HG03196 (cell line): Measurements from ENCODE around the gene C14orf93.
"Not testable (repeated sequence)": the region's sequence is repeated elsewhere in the genome, so short reads cannot be mapped to it uniquely, and the experiment has no call there.

Experiments used
- ATAC-seq: cut with Tn5 transposase; IDR thresholded peaks from one replicate; pipeline ENCODE4 v1.9.1; 2021; ENCODE audit not compliant: unreplicated experiment

Gene C14orf93

GRCh38 chr14:23023022-23023794, 13.3 kb upstream of the C14orf93 start:
- no peak for ATAC-seq

DNA sequence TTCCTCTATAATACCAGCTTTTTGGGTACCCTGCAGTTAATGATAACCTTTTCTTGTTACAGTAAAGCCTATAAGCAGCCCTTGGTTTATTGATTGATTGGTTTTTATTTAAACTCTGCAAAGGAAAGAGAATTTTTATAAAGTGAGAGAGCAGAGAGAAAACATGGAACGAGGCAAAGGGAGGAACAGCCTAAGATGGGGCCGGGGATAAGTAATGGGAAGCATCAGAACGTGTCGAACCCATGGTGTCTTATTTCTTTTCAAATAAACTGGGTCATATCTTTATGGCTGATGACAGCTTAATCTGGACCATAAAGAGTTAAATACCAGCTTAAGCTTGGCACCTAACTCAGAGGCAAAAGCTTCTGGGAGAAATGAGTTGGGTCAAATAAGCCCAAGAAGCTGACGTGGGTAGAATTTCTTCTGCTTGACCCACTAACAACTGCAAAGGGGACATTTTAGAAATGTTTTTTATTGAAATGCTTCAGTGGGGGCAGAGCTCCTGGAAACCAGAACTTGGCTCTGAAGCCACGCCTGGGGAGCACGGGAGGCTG, 12.0 kb upstream of the C14orf93 start:
- ATAC-seq: no peak

DNA sequence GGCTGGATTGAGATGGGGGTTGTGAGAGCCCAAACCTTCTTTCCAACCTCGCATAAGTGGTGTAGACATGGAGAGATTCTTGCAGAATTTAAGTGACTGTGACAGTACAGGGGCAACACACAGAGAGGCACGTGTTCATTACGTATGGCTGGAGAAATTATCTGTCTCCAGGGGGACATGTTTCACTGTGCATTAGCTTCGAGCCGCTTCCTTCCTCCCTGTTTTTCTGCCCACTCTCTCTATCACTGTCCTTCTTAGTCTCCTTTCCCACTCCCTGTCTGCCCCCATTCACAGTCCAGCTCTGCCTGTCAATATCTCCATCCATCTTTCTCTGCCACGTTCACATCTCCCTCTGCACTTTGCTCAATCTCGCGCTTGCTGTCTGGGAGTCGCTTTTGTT, 11.5 kb upstream of the C14orf93 start:
- no peak for ATAC-seq

- no peak for ATAC-seq
Observed at GRCh38 chr14:23020143-23021128, 10.5 kb upstream of the C14orf93 start.

DNA sequence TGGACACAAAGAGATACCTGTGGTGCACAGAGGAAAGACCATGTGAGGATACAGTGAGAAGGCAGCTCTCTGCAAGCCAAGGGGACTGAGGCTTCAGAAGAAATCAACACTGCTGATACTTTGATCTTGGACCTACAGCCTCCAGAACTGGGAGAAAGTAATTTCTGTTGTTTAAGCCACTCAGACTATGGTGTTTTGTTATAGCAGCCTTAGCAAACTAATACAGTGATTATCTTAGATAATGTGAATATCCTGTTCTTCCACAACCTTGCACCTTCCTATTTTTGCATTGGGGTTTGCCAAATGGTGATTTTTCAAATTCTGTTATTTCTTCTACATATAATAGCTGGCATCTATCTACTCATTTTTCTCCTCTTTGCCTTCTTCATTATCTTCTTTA, 8.2 kb upstream of the C14orf93 start:
- ATAC-seq: no peak

DNA sequence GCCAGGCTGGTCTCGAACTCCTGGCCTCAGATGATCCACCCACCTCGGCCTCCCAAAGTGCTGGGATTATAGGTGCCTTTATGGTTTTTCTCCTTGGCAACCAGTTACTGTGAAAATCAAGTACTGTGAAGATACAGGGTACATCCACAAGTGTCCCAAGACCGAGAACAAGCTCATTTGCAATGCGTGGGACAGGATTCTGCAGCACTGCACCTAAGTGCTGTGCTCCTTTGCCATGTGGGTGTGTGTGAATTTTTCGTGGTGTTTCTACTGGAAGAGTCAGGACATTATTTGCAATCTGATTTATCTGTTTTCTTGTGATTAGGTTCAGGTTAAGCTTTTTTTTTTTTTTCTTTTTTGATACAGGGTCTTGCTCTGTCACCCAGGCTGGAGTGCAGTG, 7.1 kb upstream of the C14orf93 start:
- no peak for ATAC-seq

DNA sequence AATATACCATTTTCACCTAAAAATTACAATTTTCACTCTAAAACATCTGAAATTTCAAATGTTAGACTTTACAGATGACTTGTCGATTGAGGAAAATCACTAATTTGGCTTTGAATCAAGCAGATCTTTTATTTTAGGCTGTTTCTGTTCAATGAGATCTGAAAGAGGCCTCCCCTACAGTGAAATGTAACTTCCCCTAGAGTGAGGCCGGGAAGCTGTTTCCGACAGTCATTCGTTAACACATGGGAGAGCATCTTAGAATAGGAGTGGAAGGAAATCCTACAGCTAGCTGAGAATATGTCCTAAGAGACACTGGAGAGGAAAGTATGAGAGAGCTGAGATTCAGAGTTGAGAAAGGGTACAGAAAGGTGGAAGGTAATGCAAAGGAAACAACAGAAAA, 5.7 kb upstream of the C14orf93 start:
- ATAC-seq: no peak

DNA sequence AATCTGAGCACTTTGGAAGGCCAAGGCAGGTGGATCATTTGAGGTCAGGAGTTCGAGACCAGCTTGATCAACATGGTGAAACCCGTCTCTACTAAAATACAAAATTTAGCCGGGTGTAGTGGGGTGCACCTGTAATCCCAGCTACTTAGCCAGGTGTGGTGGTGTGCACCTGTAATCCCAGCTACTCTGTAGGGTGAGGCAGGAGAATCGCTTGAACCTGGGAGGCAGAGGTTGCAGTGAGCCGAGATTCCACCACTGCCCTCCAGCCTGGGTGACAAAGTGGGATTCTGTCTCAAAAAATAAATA, 3.8 kb upstream of the C14orf93 start:
- ATAC-seq: not testable (repeated sequence)

DNA sequence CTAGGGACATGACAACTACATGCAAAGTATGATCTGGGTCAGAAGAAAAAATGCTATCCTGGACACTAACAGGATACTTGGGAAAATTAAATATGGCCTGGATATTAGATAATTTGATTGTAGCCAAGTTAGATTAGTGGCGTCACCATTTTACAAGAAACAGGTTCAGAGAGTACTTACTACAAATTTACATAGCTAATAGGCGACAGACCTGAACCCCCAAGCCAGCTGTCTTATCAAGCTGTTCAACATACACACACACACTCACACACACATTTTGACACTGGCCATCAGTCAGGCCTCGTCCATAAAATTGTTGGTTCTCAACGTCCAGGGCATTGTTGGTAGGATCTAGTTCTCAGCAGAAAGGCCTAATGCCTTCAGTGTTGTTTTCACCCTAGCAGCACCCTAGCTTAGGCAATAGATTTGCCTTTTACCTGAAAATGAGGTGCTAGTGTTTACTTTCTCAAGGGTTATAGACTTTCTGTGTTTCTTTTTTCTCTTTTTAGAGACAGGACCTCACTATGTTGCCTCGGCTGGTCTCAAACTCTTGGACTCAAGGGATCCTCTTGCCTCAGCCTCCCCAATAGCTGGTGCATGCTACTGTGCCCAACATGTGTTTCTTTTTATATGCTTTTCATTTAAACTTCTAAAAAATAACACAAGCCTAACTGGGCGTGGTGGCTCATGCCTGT, 3.3 kb upstream of the C14orf93 start:
- ATAC-seq: no peak

GRCh38 chr14:23009483-23009938, 432 bp downstream of the C14orf93 start:
- no peak for ATAC-seq

DNA sequence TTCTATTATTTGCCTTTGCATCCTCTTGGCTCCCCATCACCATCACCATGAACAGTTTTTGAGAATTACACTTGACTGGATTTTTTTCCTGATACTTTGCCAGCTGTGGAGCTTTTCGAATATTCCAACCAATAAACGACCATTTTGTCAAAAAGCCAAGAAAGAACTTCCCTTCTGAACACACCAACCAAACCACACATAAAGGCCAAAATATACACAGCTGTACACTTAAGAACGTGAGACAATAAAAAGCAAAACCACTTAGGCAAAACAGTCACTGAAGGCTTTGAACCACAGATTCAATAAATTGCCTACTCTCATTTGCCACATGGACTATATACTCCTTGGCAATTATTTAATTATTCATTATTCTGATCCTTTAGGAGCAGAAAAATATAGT, 1.1 kb downstream of the C14orf93 start:
- no peak for ATAC-seq

DNA sequence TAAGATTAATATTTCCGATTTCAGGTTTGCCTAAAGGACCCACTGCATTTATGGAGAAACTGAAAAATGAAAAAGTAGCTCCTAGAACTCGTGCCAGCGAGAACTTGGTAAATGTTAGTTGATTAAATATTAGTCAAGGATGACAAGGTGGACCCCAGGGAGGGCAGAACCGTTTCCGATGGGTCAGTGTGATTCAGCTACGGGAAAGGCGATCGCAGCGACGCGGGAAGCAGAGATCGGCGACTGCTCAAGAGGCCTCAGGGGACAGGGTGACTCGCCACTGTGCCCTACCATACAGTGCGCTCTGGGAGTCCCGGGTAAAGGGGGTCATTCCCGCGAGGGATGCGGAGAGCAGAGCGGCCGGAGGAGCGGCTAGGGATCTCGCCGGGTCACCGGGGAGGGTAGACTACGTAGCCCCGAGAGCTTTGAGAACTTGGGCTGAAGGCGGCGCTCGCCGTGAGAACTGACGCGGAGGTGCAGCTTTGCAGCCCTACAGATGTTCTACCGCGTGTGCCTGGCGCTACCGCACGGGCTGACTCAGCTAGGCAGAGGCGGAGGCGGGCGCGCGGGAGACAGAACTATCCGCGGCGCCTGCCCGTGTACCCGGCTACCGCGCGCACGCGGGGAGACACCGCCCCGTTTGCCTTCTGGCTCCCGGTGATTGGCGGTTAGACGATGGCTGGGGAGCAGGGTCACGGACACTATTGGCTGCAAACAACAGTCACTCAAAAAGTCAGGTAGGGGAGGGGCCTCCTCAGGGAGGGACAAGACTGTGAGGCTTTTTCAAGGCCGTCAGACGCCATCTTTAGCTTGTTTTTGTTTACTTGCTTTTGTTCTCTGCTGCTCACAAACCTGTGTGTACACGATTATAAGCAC, 3.2 kb downstream of the C14orf93 start:
- ATAC-seq: peak; percentile 88

DNA sequence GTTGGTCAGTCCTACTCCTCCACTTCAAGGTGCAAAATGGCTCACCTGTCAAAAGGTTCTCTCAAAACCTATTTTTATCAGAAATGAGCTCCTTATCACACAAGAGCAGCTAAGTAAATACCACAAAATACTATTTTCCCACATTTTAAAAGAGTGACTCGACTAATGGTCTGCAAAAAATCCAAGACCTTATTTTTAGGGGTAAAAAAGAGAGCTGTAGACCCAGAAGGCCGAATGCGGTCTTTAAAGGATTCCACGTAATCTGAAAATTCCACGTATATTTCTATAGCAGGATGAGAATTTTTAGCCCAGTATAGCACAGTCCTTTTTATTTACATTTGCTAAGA, 3.8 kb downstream of the C14orf93 start:
- no peak for ATAC-seq

GRCh38 chr14:23005451-23006187, 4.3 kb downstream of the C14orf93 start:
- no peak for ATAC-seq

- not testable (repeated sequence) for ATAC-seq
Observed at GRCh38 chr14:23004274-23004673, 5.7 kb downstream of the C14orf93 start.

- ATAC-seq: no peak
Observed at GRCh38 chr14:23002592-23002991, 7.4 kb downstream of the C14orf93 start.

- ATAC-seq: no peak
Observed at GRCh38 chr14:23000860-23001259, 9.1 kb downstream of the C14orf93 start.

DNA sequence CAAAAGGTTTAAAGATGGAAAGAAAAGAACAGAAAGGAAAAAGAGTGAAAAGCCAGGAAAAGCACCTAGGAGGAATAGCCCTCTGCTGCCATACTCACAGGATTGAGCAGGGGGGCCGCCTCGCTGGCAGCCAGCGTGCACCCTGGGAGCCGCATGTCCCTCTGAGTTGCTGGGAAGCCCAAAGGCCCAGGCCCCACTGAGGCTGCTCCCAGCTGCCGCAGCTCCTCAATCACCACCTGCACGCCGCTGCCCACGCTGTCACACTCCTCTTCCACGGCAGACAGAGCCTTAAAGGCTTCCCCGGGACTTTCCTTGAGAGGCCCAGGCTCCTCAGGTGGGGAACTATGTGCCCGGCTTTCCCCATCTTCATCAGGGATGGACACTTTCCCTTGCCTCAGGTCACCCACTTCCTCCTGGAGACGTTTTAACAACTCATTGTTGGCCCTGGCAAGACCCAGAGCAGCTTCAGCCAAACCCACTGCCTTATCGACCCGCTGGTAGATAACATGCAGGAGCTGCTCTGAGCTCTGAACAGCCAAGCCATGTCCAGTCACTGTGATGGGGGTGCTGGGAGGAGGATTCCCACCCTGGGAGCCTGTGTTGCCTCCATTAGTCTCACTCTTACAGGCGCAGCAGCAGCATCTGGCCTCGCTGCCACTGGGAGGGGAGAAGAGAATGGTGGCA, 11.5 kb downstream of the C14orf93 start:
- ATAC-seq: no peak

DNA sequence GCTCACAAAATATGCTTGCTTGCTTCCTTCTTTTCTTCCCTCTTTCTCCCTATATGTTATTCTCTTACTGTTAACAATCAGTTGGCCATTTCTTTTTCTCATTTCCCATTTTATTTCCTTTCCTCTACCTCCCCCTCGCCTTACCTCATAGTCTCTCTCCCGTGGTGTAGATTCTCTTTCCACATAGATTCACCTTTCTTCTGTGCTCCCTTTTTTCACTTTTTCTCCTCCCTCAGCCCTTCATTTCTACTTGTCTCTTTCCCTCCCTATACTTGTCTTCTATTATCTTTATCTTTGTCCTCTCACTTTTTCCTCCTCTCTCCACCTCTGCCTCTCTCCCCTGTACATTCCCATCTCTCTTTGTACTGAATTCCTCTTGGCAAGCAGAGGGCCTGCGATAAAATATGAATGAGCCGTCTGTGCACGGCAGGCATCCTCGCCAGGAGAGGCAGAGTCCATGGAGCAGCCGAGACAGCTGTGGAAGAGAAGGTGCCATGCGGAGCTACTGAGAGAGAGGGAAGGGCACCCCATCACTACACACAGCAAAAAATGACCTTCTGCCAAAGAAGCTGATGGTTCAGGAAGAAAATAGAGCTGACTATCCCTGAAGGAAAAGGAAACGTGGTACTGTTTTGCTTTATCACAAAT, 12.1 kb downstream of the C14orf93 start:
- ATAC-seq: no peak
